HuH-7.5 (cell line): ENCODE data around the gene TBC1D3I.
"Not testable (repeated sequence)": the region's sequence is repeated elsewhere in the genome, so short reads cannot be mapped to it uniquely, and the experiment has no call there.

Experiments
- DNase-seq: peaks from one replicate; pipeline ENCODE4 v3.0.0; 2011; ENCODE audit warnings: low spot score

Gene TBC1D3I

GRCh38 chr17:36264470-36264869 lies at the start of gene TBC1D3I:
Gene TBC1D3I (minus strand): TSS chr17:36264570. CDS start chr17:36262985, 1,585 bp downstream.
- not testable (repeated sequence) for DNase-seq

- DNase-seq: not testable (repeated sequence)
Observed at GRCh38 chr17:36295161-36295560, 30.8 kb upstream of the TBC1D3I start.

GRCh38 chr17:36289965-36290612 lies 25.7 kb upstream of the TBC1D3I start:
- DNase-seq: not testable (repeated sequence)

- DNase-seq: not testable (repeated sequence)
Observed at GRCh38 chr17:36284219-36284618, 19.8 kb upstream of the TBC1D3I start.

- not testable (repeated sequence) for DNase-seq
Observed at GRCh38 chr17:36283256-36283655, 18.9 kb upstream of the TBC1D3I start.

GRCh38 chr17:36242046-36242445 lies 22.3 kb downstream of the TBC1D3I start:
- DNase-seq: not testable (repeated sequence)

- not testable (repeated sequence) for DNase-seq
Observed at GRCh38 chr17:36229644-36230043, 34.7 kb downstream of the TBC1D3I start.

GRCh38 chr17:36222967-36223366 lies 41.4 kb downstream of the TBC1D3I start:
- not testable (repeated sequence) for DNase-seq

- not testable (repeated sequence) for DNase-seq
Observed at GRCh38 chr17:36221581-36222100, 42.7 kb downstream of the TBC1D3I start.

GRCh38 chr17:36220737-36221580 lies 43.4 kb downstream of the TBC1D3I start:
- DNase-seq: not testable (repeated sequence)

- not testable (repeated sequence) for DNase-seq
Observed at GRCh38 chr17:36219556-36219955, 44.8 kb downstream of the TBC1D3I start.

GRCh38 chr17:36215406-36216308 lies 48.7 kb downstream of the TBC1D3I start:
- DNase-seq: not testable (repeated sequence)

- no peak for DNase-seq
Observed at GRCh38 chr17:36214918-36215317, 49.5 kb downstream of the TBC1D3I start.

GRCh38 chr17:36213695-36214094 lies 50.7 kb downstream of the TBC1D3I start:
- no peak for DNase-seq

- DNase-seq: no peak
Observed at GRCh38 chr17:36212966-36213365, 51.4 kb downstream of the TBC1D3I start.

- DNase-seq: no peak
Observed at GRCh38 chr17:36212272-36212605, 52.1 kb downstream of the TBC1D3I start.

- DNase-seq: not testable (repeated sequence)
Observed at GRCh38 chr17:36211484-36212271, 52.7 kb downstream of the TBC1D3I start.

- DNase-seq: not testable (repeated sequence)
Observed at GRCh38 chr17:36210439-36211211, 53.7 kb downstream of the TBC1D3I start, which contains the start of gene CCL4L2. Gene CCL4L2 (plus strand): TSS chr17:36211063.

- no peak for DNase-seq
Observed at GRCh38 chr17:36209575-36209974, 54.8 kb downstream of the TBC1D3I start.

- DNase-seq: not testable (repeated sequence)
Observed at GRCh38 chr17:36207383-36207782, 57.0 kb downstream of the TBC1D3I start.
